Inflammatory macrophage treated with lipopolysaccharide for 4 hours (primary cell): Measurements from ENCODE around the gene HOXB3.
A peak's percentile ranks its signal among the peaks of the same experiment; 100 is the strongest.

Experiments used
- DNase-seq: peaks from one replicate; pipeline ENCODE4 v3.0.0-alpha.2; 2020

Gene HOXB3

GRCh38 chr17:48553826-48554225 lies 36.2 kb downstream of the HOXB3 start:
- DNase-seq, result no peak

- no peak for DNase-seq
Measured at GRCh38 chr17:48553190-48553547, 36.9 kb downstream of the HOXB3 start.

- no peak for DNase-seq
Measured at GRCh38 chr17:48552466-48553189, 37.4 kb downstream of the HOXB3 start.

GRCh38 chr17:48551596-48552465 lies 38.2 kb downstream of the HOXB3 start:
- no peak for DNase-seq

DNA sequence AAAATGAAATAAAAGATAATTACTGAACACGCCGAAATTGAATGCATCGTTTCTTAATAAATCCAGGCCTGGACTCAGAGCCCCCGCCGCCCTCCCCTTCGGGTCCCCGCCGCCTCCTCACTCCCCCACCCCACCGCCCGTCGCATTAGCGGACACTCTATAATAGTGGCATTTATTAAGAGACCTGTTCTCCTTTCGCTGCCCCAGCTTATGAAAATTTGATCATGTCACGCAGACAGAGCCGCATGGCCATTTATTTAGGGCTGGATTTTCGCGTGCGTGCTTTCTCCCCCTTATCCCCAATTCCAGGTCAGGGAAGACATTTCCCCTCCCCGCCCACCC lies 38.9 kb downstream of the HOXB3 start:
- no peak for DNase-seq

- no peak for DNase-seq
Measured at GRCh38 chr17:48550502-48551213, 39.4 kb downstream of the HOXB3 start.

GRCh38 chr17:48549914-48550501 lies 40.0 kb downstream of the HOXB3 start:
- no peak for DNase-seq

GRCh38 chr17:48549281-48549630 lies 40.8 kb downstream of the HOXB3 start:
- DNase-seq, result no peak

- DNase-seq, result no peak
Measured at GRCh38 chr17:48548523-48549280, 41.3 kb downstream of the HOXB3 start.

- DNase-seq, result peak; percentile 18
Measured at GRCh38 chr17:48547808-48548522, 42.1 kb downstream of the HOXB3 start.

GRCh38 chr17:48546924-48547807 lies 42.9 kb downstream of the HOXB3 start:
- no peak for DNase-seq

- no peak for DNase-seq
Measured at GRCh38 chr17:48546137-48546923, 43.7 kb downstream of the HOXB3 start.

DNA sequence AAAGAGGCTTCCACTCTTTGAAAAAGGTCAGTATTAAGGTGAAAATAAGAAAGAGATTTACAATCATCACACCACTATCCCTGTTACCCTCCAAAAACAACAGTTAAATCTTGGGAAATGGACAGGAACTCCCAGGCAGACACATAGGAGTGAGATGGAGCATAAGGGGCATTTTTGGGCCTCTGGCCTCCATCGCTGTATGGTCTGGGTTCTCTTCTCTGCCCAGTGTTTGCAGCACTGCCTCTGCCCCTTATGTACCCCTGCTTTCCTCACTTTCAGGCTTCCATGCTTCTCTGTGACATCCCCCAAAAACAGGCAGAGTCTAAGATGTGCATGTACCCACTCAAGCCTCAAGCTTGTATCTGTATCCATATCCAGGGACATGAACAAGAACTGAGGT lies 44.5 kb downstream of the HOXB3 start:
- DNase-seq, result no peak

GRCh38 chr17:48545022-48545375 lies 45.0 kb downstream of the HOXB3 start, which contains the start of gene HOXB2:
TSS of gene HOXB2 (minus strand) at chr17:48545109. CDS start at chr17:48544911, 198 bp downstream.
- DNase-seq, result no peak

DNA sequence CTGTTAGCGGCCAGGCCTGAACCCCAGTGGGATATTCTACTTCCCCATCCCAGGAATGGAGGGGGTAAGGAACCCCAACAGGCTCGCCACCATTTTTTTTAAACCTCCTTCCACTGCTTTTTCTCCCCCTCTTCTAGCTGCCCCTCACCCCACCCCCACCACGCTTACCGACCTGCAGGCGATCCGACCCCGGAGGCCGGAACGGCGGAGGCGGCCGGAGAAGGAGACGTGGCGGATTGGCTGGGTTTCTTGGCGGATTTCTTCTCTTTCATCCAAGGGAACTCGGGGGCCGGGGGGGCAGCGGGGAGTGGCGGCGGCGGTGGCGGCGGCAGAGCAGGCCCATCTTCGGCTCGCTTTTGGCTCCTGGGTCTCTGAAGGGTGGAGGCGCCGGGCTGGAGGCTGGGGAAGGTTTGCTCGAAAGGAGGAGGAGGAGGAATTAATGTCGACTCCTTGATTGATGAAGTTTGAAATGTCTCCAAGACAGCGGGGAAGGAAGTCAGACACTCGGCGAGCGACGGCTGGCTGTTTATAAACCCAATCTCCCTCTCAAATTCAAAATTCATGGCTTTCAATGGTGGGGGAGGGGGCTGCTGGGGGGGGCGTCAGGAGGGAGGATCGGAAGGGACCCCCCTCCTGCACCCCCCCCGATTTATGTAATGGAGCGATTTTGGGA lies 45.6 kb downstream of the HOXB3 start:
- peak; percentile 2 for DNase-seq

DNA sequence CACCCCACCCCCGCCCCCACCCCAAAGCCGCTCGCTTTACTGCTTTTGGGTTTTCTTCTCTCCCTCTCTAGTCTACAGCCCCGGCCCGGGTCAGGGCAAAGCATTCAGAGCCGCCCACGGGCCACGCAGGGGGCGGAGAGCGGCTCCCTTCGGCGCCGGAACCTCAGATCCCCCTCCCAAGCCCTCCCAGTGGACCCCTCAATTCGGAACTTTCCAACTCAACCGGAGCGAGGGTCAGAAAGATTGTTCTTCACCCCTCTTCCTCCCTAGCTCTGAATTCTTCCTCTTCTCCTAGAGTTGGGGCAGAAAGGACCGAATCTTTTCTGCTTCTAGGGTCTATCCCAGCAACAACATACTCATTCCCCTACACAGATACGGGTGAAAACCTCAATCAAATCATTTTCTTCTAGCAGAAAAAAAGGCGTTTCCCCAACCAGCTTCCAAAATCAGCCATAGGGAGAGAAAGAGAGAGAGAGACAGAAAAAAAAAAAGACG lies 46.1 kb downstream of the HOXB3 start:
- DNase-seq, result peak; percentile 9

DNA sequence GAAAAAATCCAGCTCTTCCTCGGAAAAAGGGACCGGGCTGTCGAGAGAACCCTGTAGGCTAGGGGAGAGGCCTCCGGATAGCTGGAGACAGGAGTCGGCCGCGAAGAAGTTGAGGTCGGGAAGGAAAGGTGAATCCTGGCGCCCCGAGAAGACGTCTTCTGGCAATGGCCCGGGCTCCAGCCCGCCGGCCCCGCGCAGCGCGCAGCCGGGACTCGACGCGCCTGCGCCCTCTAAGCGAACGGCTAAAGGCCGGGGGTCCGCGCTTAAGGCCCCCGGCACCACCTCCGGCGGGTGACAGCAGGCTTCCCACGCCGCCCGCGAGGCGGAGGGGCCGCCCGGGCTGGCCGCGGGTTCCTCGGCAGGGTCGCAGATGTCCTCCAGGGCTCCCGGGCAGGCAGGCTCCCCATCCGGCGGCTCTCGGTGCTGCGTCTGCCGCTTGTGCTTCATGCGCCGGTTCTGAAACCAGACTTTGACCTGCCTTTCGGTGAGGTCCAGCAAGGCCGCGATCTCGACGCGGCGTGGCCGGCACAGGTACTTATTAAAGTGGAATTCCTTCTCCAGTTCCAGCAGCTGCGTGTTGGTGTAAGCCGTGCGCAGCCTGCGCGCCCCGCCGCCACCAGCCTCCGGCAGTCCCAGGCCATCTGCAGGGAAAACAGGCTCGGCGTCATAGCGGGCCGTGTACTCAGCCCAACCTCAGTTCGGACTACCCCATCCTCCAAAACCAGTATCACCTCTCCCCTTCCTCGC lies 46.8 kb downstream of the HOXB3 start:
- DNase-seq, result peak; percentile 59

DNA sequence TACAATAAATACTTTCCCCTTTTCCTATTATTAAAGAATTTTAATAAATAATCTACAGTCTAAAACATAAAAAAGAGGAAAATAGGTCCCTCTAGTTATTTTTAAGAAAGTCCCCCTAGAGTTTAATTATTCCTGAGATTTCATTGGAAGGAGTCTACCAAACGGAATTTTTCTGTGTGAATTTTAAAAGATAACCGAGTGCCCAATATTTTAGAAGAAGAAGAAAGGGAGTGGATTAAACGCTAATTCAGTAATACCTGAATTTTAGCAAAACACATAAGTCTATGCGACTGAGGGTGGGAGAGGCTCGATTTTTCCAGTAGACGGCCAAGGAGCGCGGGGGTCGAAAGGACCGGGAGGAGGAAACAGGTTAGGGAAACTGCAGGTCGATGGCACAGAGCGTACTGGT lies 47.3 kb downstream of the HOXB3 start:
- no peak for DNase-seq
